Measurements from ENCODE around the gene MAP2K3. TPM values are rescaled to one million over a fixed set of nuclear protein-coding genes. Genes with fewer than 3 reads are reported as not detected.
A peak's percentile ranks its signal among the peaks of the same experiment; 100 is the strongest.

Gene MAP2K3
- total and polyA plus RNA-seq, 8 donors: 22.6 to 101 (median 40.9) TPM

DNA sequence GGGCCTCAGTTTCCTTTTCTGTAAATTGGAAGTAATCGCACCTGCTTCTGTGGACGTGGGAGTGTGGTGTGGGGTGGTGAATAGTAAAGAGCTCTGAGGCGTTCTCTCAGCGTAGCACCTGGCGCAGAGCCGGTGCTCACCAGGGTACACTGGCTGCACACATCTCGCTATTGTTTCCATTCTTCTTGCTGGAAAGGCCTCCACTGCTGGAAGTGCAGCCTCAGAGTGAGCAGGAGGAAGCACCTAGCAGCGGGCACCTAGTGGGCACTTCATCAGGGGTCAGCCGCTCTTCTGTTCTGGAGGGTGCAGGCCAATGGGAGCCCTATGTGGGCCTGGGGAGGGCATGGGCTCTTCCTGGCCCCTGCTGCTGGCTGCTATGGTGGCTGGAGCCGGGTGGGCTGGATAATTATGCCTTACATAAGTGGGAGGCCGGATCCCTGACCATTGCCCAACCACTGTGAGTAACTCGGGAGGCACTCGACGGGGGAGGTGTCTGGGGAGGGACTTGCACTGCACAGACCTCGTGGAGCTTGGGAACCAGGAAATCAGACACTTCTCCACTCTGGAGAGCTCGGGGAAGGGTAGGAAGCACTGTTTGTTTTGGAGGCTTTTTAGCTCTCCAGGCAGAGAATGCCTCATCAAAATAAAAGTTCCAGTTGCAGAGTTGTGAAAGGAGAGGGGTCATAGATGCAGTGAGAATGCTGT lies 1.7 kb downstream of the MAP2K3 start:
- no peaks in the 10 kb centered on the region for H3K9me3 ChIP-seq
- peak overlapping the region; percentile 82 to 96 (median 82) for H3K4me3 ChIP-seq
- H3K4me1 ChIP-seq: peaks cover 49 to 81% (median 75%) of the 10 kb centered on the region in 4 donors
- peak overlapping the region; percentile 93 to 98 (median 98) for H3K27ac ChIP-seq
- peaks cover 0 to under 1% (median 0%) of the 10 kb centered on the region in 4 donors for H3K36me3 ChIP-seq
- TF ChIP-seq POLR2AphosphoS5 (IDR thresholded peaks at IDR 0.05): peak; percentile 69 to 94 (median 89)
- TF ChIP-seq CTCF (IDR thresholded peaks at IDR 0.05): no peak
- TF ChIP-seq EP300 (IDR thresholded peaks at IDR 0.05): no peak
- peak in 2 of 4 donors; percentile 40 to 83 for TF ChIP-seq POLR2A (IDR thresholded peaks at IDR 0.05)
- peak; percentile 91 to 95 for DNase-seq
- no peaks in the 10 kb centered on the region for H3K27me3 ChIP-seq
- WGBS, 5 donors: 1 to 12% (median 6%) methylated on average over 8 to 16 of the region's 16 CpGs
- intact Hi-C loops (cut with DNase I; ENCODE audit: low total_unique reads): no loop called here

- intact Hi-C loops (cut with DNase I; ENCODE audit: low total_unique reads): no loop called here
- H3K27me3 ChIP-seq: no peaks in the 10 kb centered on the region
- peaks cover 0 to 3% (median 0%) of the 10 kb centered on the region in 4 donors for H3K9me3 ChIP-seq
- peaks cover 0 to 9% (median 8%) of the 10 kb centered on the region in 4 donors for H3K36me3 ChIP-seq
- TF ChIP-seq POLR2A (IDR thresholded peaks at IDR 0.05) (no peak), POLR2AphosphoS5 (IDR thresholded peaks at IDR 0.05) (peak in 2 of 3 donors; percentile 80 to 81), CTCF (IDR thresholded peaks at IDR 0.05) (no peak), EP300 (IDR thresholded peaks at IDR 0.05) (no peak)
- 16 to 28% (median 23%) methylated on average over 5 to 9 of the region's 9 CpGs for WGBS, 5 donors
- peak; percentile 84 to 88 for DNase-seq
- peak overlapping the region; percentile 82 to 96 (median 82) for H3K4me3 ChIP-seq
- peak overlapping the region; percentile 93 to 98 (median 98) for H3K27ac ChIP-seq
- H3K4me1 ChIP-seq: peaks cover 54 to 86% (median 81%) of the 10 kb centered on the region in 4 donors
Observed at GRCh38 chr17:21286909-21287702, 2.6 kb downstream of the MAP2K3 start.

- TF ChIP-seq POLR2AphosphoS5 (IDR thresholded peaks at IDR 0.05): peak; percentile 86 to 96 (median 95)
- peak in 2 of 7 experiments; percentile 7 to 10 for TF ChIP-seq CTCF (IDR thresholded peaks at IDR 0.05)
- TF ChIP-seq POLR2A (IDR thresholded peaks at IDR 0.05): peak in 1 of 4 donors; percentile 70
- TF ChIP-seq EP300 (IDR thresholded peaks at IDR 0.05): peak; percentile 71
- peak overlapping the region; percentile 93 to 98 (median 98) for H3K27ac ChIP-seq
- peak overlapping the region; percentile 82 to 96 (median 82) for H3K4me3 ChIP-seq
- WGBS, 5 donors: 0 to 11% (median 4%) methylated on average over 11 to 18 of the region's 18 CpGs
- no peaks in the 10 kb centered on the region for H3K27me3 ChIP-seq
- H3K4me1 ChIP-seq: peaks cover 54 to 82% (median 77%) of the 10 kb centered on the region in 4 donors
- intact Hi-C loops (cut with DNase I; ENCODE audit: low total_unique reads): no loop called here
- H3K36me3 ChIP-seq: peaks cover 0 to 15% (median 11%) of the 10 kb centered on the region in 4 donors
- DNase-seq: peak; percentile 98 to 99
- H3K9me3 ChIP-seq: peaks cover 0 to 5% (median 0%) of the 10 kb centered on the region in 4 donors
Observed at GRCh38 chr17:21287703-21288449, 3.4 kb downstream of the MAP2K3 start.

Measured in stomach (tissue), 9 donors.